ENCODE results near the gene LGALS1. TPM values are rescaled to one million over a fixed set of nuclear protein-coding genes. Genes with fewer than 3 reads are reported as not detected.

Gene LGALS1
- total and polyA plus RNA-seq, 9 of the 15 experiments (the other 6 are each of a cell fraction or from before 2014, with no cell fraction given) = 160 to 800 (median 330) TPM

- TF ChIP-seq MGA (IDR thresholded peaks at IDR 0.05) = no peak
- TF ChIP-seq KLF16 (IDR thresholded peaks at IDR 0.05) = no peak
- TF ChIP-seq ZNF696 (CRISPR knock-in tag; conservative IDR thresholded peaks at IDR 0.05) = no peak
- no peak for TF ChIP-seq NR2C1 (IDR thresholded peaks at IDR 0.05)
- TF ChIP-seq NR2C1 (tag; IDR thresholded peaks at IDR 0.05) = no peak
- no peak for TF ChIP-seq ZNF76 (CRISPR knock-in tag; IDR thresholded peaks at IDR 0.05; ENCODE audit: borderline replicate concordance)
- TF ChIP-seq ZFP36 (IDR thresholded peaks at IDR 0.05; ENCODE audit: low read depth, low read length, partially characterized antibody) = no peak
Measured at GRCh38 chr22:37709445-37709765, 34.0 kb downstream of the LGALS1 start (continued).

Measured in K562 (cell line).